Karpas-422 (cell line): ENCODE data around the gene TCEA2. TPM values are rescaled to one million over a fixed set of nuclear protein-coding genes. Genes with fewer than 3 reads are reported as not detected.

Experiments used
- DNase-seq: peaks from one replicate; pipeline ENCODE4 v3.0.0-alpha.2; 2015
- H2AFZ ChIP-seq: fragments of 200-600 bp; sonication (generic); 2 replicates; pipeline ENCODE4 v1.6.1; 2014; ENCODE audit warnings: antibody characterized with exemption, low read length, mixed read lengths
- H3K27ac ChIP-seq: fragments of 200-600 bp; sonication (generic); 2 replicates; pipeline ENCODE4 v1.5.1; 2014; ENCODE audit warnings: mild to moderate bottlenecking, low read length, moderate library complexity
- H3K27me3 ChIP-seq: fragments of 200-600 bp; sonication (generic); 2 replicates; pipeline ENCODE4 v1.6.1; 2014; ENCODE audit warnings: low read length, mixed read lengths
- H3K36me3 ChIP-seq: fragments of 200-600 bp; sonication (generic); 2 replicates; pipeline ENCODE4 v1.6.1; 2014; ENCODE audit warnings: low read length, mixed read lengths; ENCODE audit not compliant: insufficient read depth
- H3K4me1 ChIP-seq: fragments of 200-600 bp; sonication (generic); 2 replicates; pipeline ENCODE4 v1.6.1; 2014; ENCODE audit warnings: mild to moderate bottlenecking, low read length, mixed read lengths
- H3K4me2 ChIP-seq: fragments of 200-600 bp; sonication (generic); 2 replicates; pipeline ENCODE4 v1.6.1; 2014; ENCODE audit warnings: low read length, low read depth, mild to moderate bottlenecking; ENCODE audit not compliant: poor library complexity, severe bottlenecking
- H3K4me3 ChIP-seq: fragments of 200-600 bp; sonication (generic); 2 replicates; pipeline ENCODE4 v1.5.1; 2014; ENCODE audit warnings: mild to moderate bottlenecking, antibody characterized with exemption, low read length, mixed read lengths
- H3K79me2 ChIP-seq: fragments of 200-600 bp; sonication (generic); 2 replicates; pipeline ENCODE4 v1.6.1; 2014; ENCODE audit warnings: mild to moderate bottlenecking, low read length, mixed read lengths
- H3K9ac ChIP-seq: fragments of 200-600 bp; sonication (generic); 2 replicates; pipeline ENCODE4 v1.6.0; 2014; ENCODE audit warnings: low read length
- H3K9me2 ChIP-seq: fragments of 200-600 bp; sonication (generic), shearing (Covaris generic); replicated peaks from 2 replicates; pipeline ENCODE4 v1.6.0; 2014; ENCODE audit warnings: mild to moderate bottlenecking, low read length, moderate library complexity; ENCODE audit not compliant: insufficient read depth
- H3K9me3 ChIP-seq: fragments of 300-700, 200-600 bp; sonication (generic); 2 replicates; pipeline ENCODE4 v1.6.1; 2014; ENCODE audit warnings: low read length, mixed read lengths
- H4K20me1 ChIP-seq: fragments of 200-600 bp; sonication (generic); 2 replicates; pipeline ENCODE4 v1.6.1; 2014; ENCODE audit warnings: mild to moderate bottlenecking, antibody characterized with exemption, low read length, low read depth; ENCODE audit not compliant: insufficient read depth
- total RNA-seq: library from RNA; depleted of rRNA; stranded (reverse); fragments of >200 nt; shearing (Covaris generic); gene quantifications from 2 replicates; pipeline ENCODE4 v1.2.3, GENCODE V29; 2014; ENCODE audit warnings: low replicate concordance

TCEA2 gene
- total RNA-seq, 1 experiment from 2014 or later = 124 TPM

GRCh38 chr20:64080013-64080812 lies 17.2 kb downstream of the TCEA2 start, which contains the start of gene OPRL1:
Gene OPRL1 (plus strand): TSS chr20:64080082. CDS start chr20:64092721, 12,639 bp downstream.
- peaks cover 22% of the 10 kb centered on the region for H3K79me2 ChIP-seq
- H3K27ac ChIP-seq = peak within 1 kb of the TSS; percentile 100
- no peaks in the 10 kb centered on the region for H3K27me3 ChIP-seq
- H3K9me2 ChIP-seq = no peaks in the 10 kb centered on the region
- H3K4me3 ChIP-seq = peak within 1 kb of the TSS; percentile 95
- no peak for DNase-seq
- no peaks in the 10 kb centered on the region; the same call in 1 of the 2 replicates for H4K20me1 ChIP-seq
- H3K9me3 ChIP-seq = no peaks in the 10 kb centered on the region
- H3K9ac ChIP-seq = peak within 1 kb of the TSS; percentile 99
- H3K36me3 ChIP-seq = peaks cover 7% of the 10 kb centered on the region; the same call in 1 of the 2 replicates
- peak within 1 kb of the TSS; percentile 93 for H3K4me2 ChIP-seq
- H2AFZ ChIP-seq = no peak within 1 kb of the TSS
- H3K4me1 ChIP-seq = peaks cover 58% of the 10 kb centered on the region

GRCh38 chr20:64080813-64081623 lies 18.0 kb downstream of the TCEA2 start:
- Histone ChIP-seq H3K79me2 (peaks cover 21% of the 10 kb centered on the region), H3K27ac (peak overlapping the region; percentile 92), H4K20me1 (no peaks in the 10 kb centered on the region; the same call in 1 of the 2 replicates), H3K4me2 (peak overlapping the region; percentile 73), H3K9me2 (no peaks in the 10 kb centered on the region), H3K9ac (peak overlapping the region; percentile 99), H2AFZ (no peak overlapping the region), H3K4me3 (peak overlapping the region; percentile 80), H3K36me3 (peaks cover 6% of the 10 kb centered on the region; the same call in 1 of the 2 replicates), H3K9me3 (no peaks in the 10 kb centered on the region), H3K4me1 (peaks cover 50% of the 10 kb centered on the region), H3K27me3 (no peaks in the 10 kb centered on the region)
- no peak for DNase-seq

GRCh38 chr20:64081624-64081964 lies 18.6 kb downstream of the TCEA2 start:
- Histone ChIP-seq H3K4me1 (peaks cover 44% of the 10 kb centered on the region), H3K27ac (peak overlapping the region; percentile 92)

DNA sequence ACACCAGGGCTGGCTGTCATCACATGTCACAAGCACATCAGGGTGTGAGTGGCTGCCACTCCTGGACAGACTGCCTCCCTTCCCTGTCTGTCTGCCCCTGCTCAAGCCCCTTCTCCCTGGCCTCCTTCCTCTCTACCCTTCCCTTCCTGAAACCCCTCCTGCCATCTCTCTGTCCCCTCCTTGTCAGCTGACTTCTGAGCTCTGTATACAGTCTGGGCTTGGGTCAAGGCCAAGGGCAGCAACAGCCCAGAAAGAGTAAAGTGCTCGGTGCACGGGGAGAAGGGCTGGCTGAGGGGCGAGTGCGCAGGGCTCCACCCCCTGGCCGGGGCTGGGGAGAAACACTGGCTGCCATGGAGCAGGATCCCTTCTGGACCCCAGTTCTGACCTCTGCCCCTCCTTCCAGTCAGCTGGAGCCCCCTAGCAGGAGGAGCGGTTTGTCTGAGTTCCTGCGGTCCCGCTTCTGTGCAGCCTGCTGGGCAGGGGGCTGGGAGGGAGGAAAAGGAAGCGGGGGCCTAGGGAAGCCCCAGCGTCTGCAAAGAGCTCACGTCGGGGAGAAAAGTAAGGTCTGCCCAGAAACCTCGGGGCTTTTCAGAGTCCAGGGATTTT lies 19.2 kb downstream of the TCEA2 start:
- H3K27ac ChIP-seq = peak overlapping the region; percentile 92
- H3K36me3 ChIP-seq = peaks cover 7% of the 10 kb centered on the region; the same call in 1 of the 2 replicates
- no peaks in the 10 kb centered on the region; the same call in 1 of the 2 replicates for H4K20me1 ChIP-seq
- H3K4me3 ChIP-seq = peak overlapping the region; percentile 80
- no peak overlapping the region for H2AFZ ChIP-seq
- H3K4me2 ChIP-seq = peak overlapping the region; percentile 73
- peaks cover 38% of the 10 kb centered on the region for H3K4me1 ChIP-seq
- DNase-seq = peak; percentile 65
- peaks cover 4% of the 10 kb centered on the region; the same call in 1 of the 2 replicates for H3K9me3 ChIP-seq
- peak overlapping the region; percentile 99 for H3K9ac ChIP-seq
- H3K9me2 ChIP-seq = no peaks in the 10 kb centered on the region
- H3K79me2 ChIP-seq = peaks cover 11% of the 10 kb centered on the region; the same call in 1 of the 2 replicates
- H3K27me3 ChIP-seq = no peaks in the 10 kb centered on the region

More at GRCh38 chr20:64081624-64081964, 18.6 kb downstream of the TCEA2 start:
- H3K9me2 ChIP-seq = no peaks in the 10 kb centered on the region
- peak overlapping the region; percentile 73 for H3K4me2 ChIP-seq
- H3K79me2 ChIP-seq = peaks cover 15% of the 10 kb centered on the region
- no peaks in the 10 kb centered on the region for H3K27me3 ChIP-seq
- H3K4me3 ChIP-seq = peak overlapping the region; percentile 80
- no peak overlapping the region for H2AFZ ChIP-seq
- H3K9me3 ChIP-seq = peaks cover under 1% of the 10 kb centered on the region; the same call in 1 of the 2 replicates
- peaks cover 4% of the 10 kb centered on the region; the same call in 1 of the 2 replicates for H3K36me3 ChIP-seq
- peak overlapping the region; percentile 99 for H3K9ac ChIP-seq
- H4K20me1 ChIP-seq = no peaks in the 10 kb centered on the region; the same call in 1 of the 2 replicates
- no peak for DNase-seq

- peaks cover 4% of the 10 kb centered on the region; the same call in 1 of the 2 replicates for H4K20me1 ChIP-seq
- peak overlapping the region; percentile 73 for H3K4me2 ChIP-seq
- H3K4me3 ChIP-seq = peak overlapping the region; percentile 80
- no peak overlapping the region for H2AFZ ChIP-seq
- H3K9ac ChIP-seq = peak overlapping the region; percentile 99
- H3K36me3 ChIP-seq = peaks cover 7% of the 10 kb centered on the region; the same call in 1 of the 2 replicates
- H3K9me3 ChIP-seq = peaks cover 4% of the 10 kb centered on the region; the same call in 1 of the 2 replicates
- peak; percentile 64 for DNase-seq
- peak overlapping the region; percentile 92 for H3K27ac ChIP-seq
- H3K27me3 ChIP-seq = no peaks in the 10 kb centered on the region
- peaks cover 13% of the 10 kb centered on the region; the same call in 1 of the 2 replicates for H3K79me2 ChIP-seq
- peaks cover 33% of the 10 kb centered on the region for H3K4me1 ChIP-seq
- H3K9me2 ChIP-seq = no peaks in the 10 kb centered on the region
These were observed 19.9 kb downstream of the TCEA2 start for GRCh38 chr20:64082820-64083377.

DNA sequence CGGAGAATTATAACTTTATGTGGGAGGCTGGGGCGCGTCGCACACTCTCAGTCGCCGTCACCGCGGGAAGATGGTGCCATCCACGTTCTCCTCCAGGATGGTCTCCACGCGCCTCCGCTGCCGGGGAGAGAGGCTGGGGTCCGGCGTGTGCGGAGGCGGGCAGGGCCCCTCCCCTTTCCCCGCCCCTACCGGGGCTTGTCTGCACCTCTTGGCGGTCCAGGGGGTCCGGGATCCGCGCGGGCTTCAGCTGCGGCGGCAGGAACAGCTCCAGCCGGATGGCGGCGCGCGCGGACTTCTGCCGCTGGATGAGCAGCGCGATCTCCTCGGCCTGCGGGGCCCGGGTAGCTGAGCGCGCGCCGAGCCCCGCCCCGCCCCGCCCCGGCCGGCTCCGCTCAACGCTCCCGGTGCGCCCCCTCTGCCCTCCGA lies 20.4 kb downstream of the TCEA2 start:
- H3K79me2 ChIP-seq = peaks cover 16% of the 10 kb centered on the region; the same call in 1 of the 2 replicates
- peak overlapping the region; percentile 73 for H3K4me2 ChIP-seq
- H3K4me1 ChIP-seq = peaks cover 32% of the 10 kb centered on the region
- peak overlapping the region; percentile 80 for H3K4me3 ChIP-seq
- H3K27ac ChIP-seq = peak overlapping the region; percentile 92
- no peaks in the 10 kb centered on the region for H3K9me2 ChIP-seq
- H3K9me3 ChIP-seq = peaks cover 4% of the 10 kb centered on the region; the same call in 1 of the 2 replicates
- no peak overlapping the region for H2AFZ ChIP-seq
- peak; percentile 92 for DNase-seq
- H3K27me3 ChIP-seq = no peaks in the 10 kb centered on the region
- H3K36me3 ChIP-seq = peaks cover 7% of the 10 kb centered on the region; the same call in 1 of the 2 replicates
- H4K20me1 ChIP-seq = peaks cover 8% of the 10 kb centered on the region; the same call in 1 of the 2 replicates
- H3K9ac ChIP-seq = peak overlapping the region; percentile 99
